HG02678 (cell line): ENCODE measurements around the gene FST.
A peak's percentile ranks its signal among the peaks of the same experiment; 100 is the strongest.

Experiments
- ATAC-seq: cut with Tn5 transposase; IDR thresholded peaks from one replicate; pipeline ENCODE4 v1.9.1; 2021; ENCODE audit warnings: mild to moderate bottlenecking, moderate library complexity; ENCODE audit not compliant: unreplicated experiment

The FST gene

GRCh38 chr5:53472720-53473510 is 7.5 kb upstream of the FST start:
- ATAC-seq = no peak

- ATAC-seq = no peak
Observed at GRCh38 chr5:53473633-53474032, 6.8 kb upstream of the FST start.

- ATAC-seq = no peak
Observed at GRCh38 chr5:53475320-53475719, 5.1 kb upstream of the FST start.

GRCh38 chr5:53476019-53476418 is 4.4 kb upstream of the FST start:
- no peak for ATAC-seq

- no peak for ATAC-seq
Observed at GRCh38 chr5:53476531-53477480, 3.6 kb upstream of the FST start.

GRCh38 chr5:53478411-53479044 is 1.9 kb upstream of the FST start:
- ATAC-seq = peak; percentile 33

GRCh38 chr5:53479045-53479589 is 1.3 kb upstream of the FST start:
- no peak for ATAC-seq

- no peak for ATAC-seq
Observed at GRCh38 chr5:53479590-53480415, 626 bp upstream of the FST start.

- no peak for ATAC-seq
Observed at GRCh38 chr5:53481159-53481886, 894 bp downstream of the FST start.

- peak; percentile 63 for ATAC-seq
Observed at GRCh38 chr5:53481887-53482716, 1.7 kb downstream of the FST start.

- peak; percentile 15 for ATAC-seq
Observed at GRCh38 chr5:53482717-53483638, 2.5 kb downstream of the FST start.

- no peak for ATAC-seq
Observed at GRCh38 chr5:53487436-53487835, 7.0 kb downstream of the FST start.

GRCh38 chr5:53488195-53488722 is 7.8 kb downstream of the FST start:
- no peak for ATAC-seq

GRCh38 chr5:53490747-53491146 is 10.3 kb downstream of the FST start:
- no peak for ATAC-seq

GRCh38 chr5:53501054-53501453 is 20.6 kb downstream of the FST start:
- ATAC-seq = no peak

GRCh38 chr5:53503562-53504218 is 23.3 kb downstream of the FST start:
- no peak for ATAC-seq

- ATAC-seq = no peak
Observed at GRCh38 chr5:53507013-53507412, 26.6 kb downstream of the FST start.
